Endometrium (tissue), 2 donors: ENCODE measurements around the gene PLXNC1.

ENCODE experiments used
- FAIRE-seq: peaks from 2 replicates; lab custom pipeline; 2012; peaks lifted over from hg19 to GRCh38; lab: Jason Lieb, UNC
- donor health status: control.
- donor health status: control.

Gene PLXNC1

DNA sequence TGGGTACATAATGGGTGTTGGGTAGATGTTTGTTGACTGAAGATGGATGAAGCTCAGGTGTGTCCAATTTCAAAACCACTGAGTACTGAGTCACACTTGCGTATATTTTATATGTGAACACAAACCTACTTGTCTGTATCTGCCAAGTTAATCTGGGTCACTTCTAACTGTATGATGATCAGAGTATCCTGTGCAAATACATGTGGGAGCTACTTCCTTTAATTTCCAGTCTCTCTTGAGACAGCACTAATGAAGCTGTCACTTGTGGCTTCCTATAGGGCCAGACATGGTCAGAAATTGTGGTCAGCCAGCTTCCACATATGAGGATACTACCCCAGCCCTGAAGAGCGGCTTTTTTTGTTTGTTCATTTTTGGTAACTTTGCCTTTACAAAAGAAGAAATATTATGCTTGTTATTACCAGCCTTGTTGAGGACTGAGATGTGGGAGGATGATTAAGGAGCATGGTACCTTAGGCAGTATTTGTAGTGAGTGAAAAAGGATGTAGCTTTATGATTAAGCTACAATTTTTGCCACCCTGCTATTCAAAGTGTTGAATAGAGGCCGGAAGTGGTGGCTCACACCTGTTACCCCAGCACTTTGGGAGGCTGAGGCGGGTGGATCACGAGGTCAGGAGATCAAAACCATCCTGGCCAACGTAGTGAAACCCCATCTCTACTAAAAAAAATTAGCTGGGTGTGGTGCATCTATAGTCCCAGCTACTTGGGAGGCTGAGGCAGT lies 32.4 kb downstream of the PLXNC1 start:
- FAIRE-seq = no peak

DNA sequence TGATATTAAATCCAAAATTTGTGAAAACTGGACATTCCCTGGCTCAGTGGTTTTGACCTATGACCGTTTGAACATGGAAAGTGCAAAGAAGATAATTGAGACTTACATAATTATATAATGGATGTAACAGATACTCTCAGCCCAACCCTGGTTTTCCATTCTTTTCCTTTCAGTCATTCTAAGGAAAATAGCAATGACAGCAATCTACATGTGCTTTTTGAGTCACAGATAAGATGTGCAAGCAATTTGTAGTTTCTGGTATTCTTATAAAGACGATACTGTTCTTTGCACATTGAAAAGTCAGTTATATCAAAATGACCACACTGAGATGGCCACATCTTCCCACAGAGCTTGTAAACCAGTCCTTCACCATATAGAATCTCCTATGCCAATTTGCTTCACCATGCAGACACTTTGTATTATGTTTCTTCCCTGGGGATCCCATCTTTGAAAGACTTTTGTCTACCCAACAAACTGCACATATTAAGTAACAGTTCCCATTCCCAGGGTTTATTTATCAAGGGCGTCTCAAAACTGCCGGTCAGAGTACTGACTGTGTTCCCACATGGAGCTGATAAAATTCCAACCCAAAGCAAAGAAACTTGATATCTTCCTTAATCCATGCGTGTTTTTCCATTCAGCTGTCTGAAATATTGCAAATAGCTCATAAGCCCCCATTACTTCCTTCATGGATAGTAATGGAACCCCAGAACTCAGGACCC lies 34.8 kb downstream of the PLXNC1 start:
- FAIRE-seq = no peak

DNA sequence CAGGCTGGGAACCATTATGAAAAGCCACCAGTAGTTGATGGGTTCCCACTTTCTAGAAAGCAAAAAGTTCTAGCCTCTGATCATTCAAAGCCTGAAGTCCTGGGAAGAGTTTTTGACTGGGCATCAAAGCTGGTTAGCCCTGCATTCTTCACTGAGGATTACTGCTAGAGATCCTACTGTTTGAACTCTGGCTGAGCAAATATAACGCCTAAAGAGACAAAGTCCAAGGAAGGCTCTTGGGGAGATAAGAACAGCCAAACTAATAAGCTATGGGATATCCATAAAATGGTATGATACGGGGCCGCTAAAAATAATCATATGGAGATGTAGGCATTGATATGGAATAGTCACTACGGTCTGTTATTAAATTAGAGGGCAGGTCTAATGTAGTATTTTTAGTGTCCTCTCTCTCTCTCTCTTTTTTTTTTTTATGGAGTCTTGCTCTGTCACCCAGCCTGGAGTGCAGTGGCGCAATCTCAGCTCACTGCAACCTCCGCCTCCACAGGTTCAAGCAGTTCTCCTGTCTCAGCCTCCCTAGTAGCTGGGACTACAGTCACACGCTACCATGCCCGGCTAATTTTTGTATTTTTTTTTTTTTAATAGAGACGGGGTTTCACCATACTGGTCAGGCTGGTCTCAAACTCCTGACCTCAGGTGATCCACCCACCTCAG lies 35.5 kb downstream of the PLXNC1 start:
- no peak for FAIRE-seq

DNA sequence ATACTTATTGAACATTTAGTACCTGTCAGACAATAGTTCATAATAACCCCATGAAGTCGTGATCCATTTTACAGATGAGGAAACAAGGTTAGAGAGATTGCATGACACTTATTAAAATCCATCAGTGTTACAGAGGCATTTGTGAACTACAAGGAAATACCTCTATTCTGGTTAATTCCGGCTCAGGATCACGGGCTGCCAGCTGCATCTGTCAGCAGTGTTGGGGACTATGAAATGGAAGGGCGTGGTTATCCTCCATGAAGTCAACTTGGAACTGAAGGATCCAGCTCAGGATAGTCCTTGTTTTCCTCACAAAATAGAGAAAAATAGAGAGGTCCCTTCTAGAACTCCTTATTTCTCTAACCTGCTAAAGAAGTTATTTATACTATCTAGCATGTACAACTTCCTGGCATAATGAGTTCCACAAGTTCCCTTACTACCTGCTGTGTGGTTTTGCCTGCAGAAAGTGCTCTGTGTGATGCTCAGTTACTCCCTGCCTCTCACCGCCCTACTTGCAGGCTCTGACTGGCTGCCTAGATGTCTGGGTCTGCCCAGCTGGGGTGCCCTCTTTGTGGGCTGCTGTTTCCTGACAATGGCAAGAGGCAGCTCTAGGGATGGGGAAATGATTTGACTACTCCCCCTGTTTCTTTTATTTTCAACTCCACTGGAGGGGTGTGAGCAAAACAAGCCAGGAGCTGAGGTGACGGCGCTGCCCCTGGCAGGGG lies 36.8 kb downstream of the PLXNC1 start:
- no peak for FAIRE-seq

GRCh38 chr12:94185801-94186200 lies 37.4 kb downstream of the PLXNC1 start:
- FAIRE-seq = no peak

DNA sequence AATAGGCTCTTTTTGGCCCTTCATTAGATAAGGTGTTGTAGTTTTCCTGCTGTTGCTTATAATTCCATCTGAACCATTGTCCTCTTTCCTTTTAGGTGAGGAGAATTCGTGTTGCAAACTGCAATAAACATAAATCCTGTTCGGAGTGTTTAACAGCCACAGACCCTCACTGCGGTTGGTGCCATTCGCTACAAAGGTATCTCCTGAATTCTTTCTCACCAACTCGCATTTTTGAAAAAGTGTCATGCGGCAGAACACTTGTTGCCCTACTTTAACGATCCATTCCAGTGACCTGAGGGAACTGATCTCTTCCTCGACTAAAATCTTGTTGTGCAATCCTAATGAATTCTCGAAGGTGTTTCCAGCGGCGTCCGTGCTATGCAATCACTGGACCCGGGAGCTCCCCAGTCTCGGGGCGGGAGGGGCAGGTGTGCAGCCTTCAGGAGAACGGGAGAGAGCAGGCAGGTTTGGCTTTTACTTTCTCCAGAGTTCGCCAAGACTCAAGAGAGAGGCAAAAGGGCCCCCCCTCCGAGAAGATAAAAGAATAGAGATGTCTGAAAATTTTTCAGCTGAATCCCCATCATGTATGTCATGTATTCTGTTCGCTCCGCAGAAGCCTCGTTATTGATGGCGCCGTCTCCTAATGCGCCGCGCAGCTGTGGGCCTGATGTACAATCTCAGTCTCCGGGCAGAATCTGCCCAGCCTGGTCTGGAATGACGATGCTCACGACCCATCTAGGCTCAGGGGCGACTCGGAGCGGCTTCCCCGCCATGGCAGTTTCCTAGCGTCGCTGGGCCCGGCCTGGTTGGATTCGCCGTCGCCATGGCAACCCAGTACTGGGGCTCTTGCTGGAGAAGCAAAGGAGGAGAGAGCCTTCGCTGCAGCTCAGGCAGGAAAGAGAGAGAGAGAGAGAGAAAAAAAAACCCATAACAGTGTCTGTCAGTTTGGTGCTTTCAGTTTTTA lies 38.2 kb downstream of the PLXNC1 start:
- no peak for FAIRE-seq

- no peak for FAIRE-seq
These were observed 39.0 kb downstream of the PLXNC1 start for GRCh38 chr12:94187361-94187760.

GRCh38 chr12:94190623-94191022 lies 42.2 kb downstream of the PLXNC1 start:
- FAIRE-seq = no peak

DNA sequence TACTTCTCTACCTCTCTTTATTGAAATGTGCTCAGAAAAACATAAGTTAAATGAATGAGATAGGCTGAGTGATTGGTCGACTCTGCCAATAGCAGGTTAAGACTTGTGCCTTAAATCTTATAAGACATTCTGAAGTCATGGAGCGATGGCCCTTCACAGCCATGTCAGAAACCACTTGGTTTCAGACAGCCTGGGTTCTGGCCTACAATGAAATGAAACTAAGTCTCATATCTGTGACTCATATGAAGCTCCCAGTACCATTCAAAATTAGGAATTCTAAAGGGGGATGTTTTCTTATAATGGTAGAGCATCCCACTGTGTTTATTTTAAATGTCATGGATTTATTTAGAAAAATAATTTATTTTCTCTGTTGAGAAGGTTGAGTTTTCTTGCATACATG lies 42.6 kb downstream of the PLXNC1 start:
- FAIRE-seq = no peak

DNA sequence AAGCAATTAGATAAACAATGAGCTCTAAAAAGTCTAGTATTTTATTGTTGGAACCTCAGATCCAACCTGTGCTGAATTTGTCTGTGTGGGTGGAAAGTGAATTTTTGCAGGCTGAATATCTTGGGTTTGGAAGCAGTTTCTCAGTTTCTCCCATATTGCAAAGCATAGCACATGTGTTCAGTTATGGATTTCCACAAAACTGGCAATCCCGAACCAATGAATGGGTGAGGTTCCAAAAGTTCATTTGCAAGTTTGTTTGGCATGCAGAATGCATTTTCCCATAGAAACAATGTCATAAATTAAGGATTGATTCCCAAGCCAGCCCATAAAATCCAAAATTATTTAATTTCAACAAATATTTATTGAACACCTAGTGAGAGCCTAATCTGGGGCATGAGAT lies 43.4 kb downstream of the PLXNC1 start:
- FAIRE-seq = no peak

DNA sequence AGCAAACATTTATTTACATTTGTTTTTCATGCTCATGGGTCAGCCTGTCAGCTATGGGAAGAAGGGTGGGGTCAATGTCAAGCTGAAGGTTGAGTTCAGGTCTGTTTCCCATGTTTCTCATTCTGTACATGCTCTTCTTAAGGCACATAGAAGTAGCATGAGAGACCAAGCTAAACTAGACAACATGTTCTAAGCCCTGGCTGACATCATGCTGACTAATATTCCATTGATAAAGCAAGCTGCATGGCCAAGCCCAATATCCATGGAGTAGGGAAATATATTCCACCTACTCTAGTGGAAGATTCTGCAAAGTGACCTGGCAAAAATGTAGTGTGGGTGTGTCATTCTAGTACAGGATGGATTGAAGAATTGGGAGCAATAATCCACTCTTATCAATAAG lies 44.1 kb downstream of the PLXNC1 start:
- FAIRE-seq = no peak

GRCh38 chr12:94193168-94193567 lies 44.8 kb downstream of the PLXNC1 start:
- no peak for FAIRE-seq

GRCh38 chr12:94195483-94195882 lies 47.1 kb downstream of the PLXNC1 start:
- FAIRE-seq = no peak

GRCh38 chr12:94198469-94198868 lies 50.1 kb downstream of the PLXNC1 start:
- no peak for FAIRE-seq

GRCh38 chr12:94198872-94199271 lies 50.5 kb downstream of the PLXNC1 start:
- no peak for FAIRE-seq

GRCh38 chr12:94200069-94200468 lies 51.7 kb downstream of the PLXNC1 start:
- no peak for FAIRE-seq

DNA sequence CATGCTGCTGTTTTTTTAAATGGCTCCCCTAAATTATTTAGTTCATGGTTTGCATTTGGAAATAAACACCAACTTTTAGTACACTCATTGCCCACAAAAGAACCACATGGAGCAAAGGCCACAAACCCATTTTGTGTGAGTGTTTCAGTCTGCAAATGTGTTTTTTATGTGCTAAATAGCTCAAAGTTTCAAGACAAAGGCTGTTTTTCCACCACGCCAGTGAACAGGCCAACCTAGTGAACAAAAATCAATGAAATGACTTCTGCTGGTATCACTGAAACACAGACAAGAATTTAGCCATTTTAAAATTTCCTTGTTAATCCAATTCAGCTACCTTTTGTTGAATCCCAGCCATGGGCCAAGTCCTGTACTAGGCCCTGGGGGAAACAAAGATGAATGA lies 52.3 kb downstream of the PLXNC1 start:
- no peak for FAIRE-seq

GRCh38 chr12:94202245-94203180 lies 54.1 kb downstream of the PLXNC1 start:
- FAIRE-seq = no peak

GRCh38 chr12:94203181-94203546 lies 54.8 kb downstream of the PLXNC1 start:
- FAIRE-seq = no peak

GRCh38 chr12:94203796-94204195 lies 55.4 kb downstream of the PLXNC1 start:
- no peak for FAIRE-seq
